T follicular helper cell (primary cell): ENCODE data around the gene PUM1.
"Not testable (repeated sequence)": the region's sequence is repeated elsewhere in the genome, so short reads cannot be mapped to it uniquely, and the experiment has no call there.

Source experiments
- DNase-seq: peaks from one replicate; pipeline ENCODE4 v3.0.0-alpha.2; 2020; ENCODE audit warnings: low read depth
- total RNA-seq, 2 experiments: gene quantifications; one replicate each; lab custom pipeline; 2026; lab: John Stamatoyannopoulos, UW

Gene PUM1
- total RNA-seq: 179 to 221 reads per million in 2 experiments

- peak; percentile 98 for DNase-seq
Measured at GRCh38 chr1:31065310-31066217, at the start of gene PUM1. Gene PUM1, minus strand, starts transcription at chr1:31065717. Its CDS starts 6,151 bp downstream, at chr1:31059566.

GRCh38 chr1:31112266-31112935 is 46.9 kb upstream of the PUM1 start:
- DNase-seq: no peak

- no peak for DNase-seq
Measured at GRCh38 chr1:31111290-31111951, 45.9 kb upstream of the PUM1 start.

GRCh38 chr1:31110846-31111245 is 45.3 kb upstream of the PUM1 start:
- DNase-seq: no peak

- DNase-seq: no peak
Measured at GRCh38 chr1:31108861-31109260, 43.3 kb upstream of the PUM1 start.

GRCh38 chr1:31105646-31106045 is 40.1 kb upstream of the PUM1 start:
- no peak for DNase-seq

GRCh38 chr1:31102501-31102950 is 37.0 kb upstream of the PUM1 start:
- no peak for DNase-seq

- DNase-seq: no peak
Measured at GRCh38 chr1:31101147-31101502, 35.6 kb upstream of the PUM1 start.

GRCh38 chr1:31099293-31100032 is 33.9 kb upstream of the PUM1 start:
- DNase-seq: no peak

- no peak for DNase-seq
Measured at GRCh38 chr1:31095985-31096384, 30.5 kb upstream of the PUM1 start.

- DNase-seq: no peak
Measured at GRCh38 chr1:31095298-31095981, 29.9 kb upstream of the PUM1 start.

- not testable (repeated sequence) for DNase-seq
Measured at GRCh38 chr1:31088081-31088480, 22.6 kb upstream of the PUM1 start.

GRCh38 chr1:31084782-31085569 is 19.5 kb upstream of the PUM1 start:
- no peak for DNase-seq

- no peak for DNase-seq
Measured at GRCh38 chr1:31082385-31082784, 16.9 kb upstream of the PUM1 start.

GRCh38 chr1:31073044-31073443 is 7.5 kb upstream of the PUM1 start:
- DNase-seq: no peak

GRCh38 chr1:31072304-31072746 is 6.8 kb upstream of the PUM1 start:
- DNase-seq: no peak

GRCh38 chr1:31069392-31069791 is 3.9 kb upstream of the PUM1 start:
- no peak for DNase-seq

- peak; percentile 2 for DNase-seq
Measured at GRCh38 chr1:31064718-31065309, 703 bp downstream of the PUM1 start.

- DNase-seq: no peak
Measured at GRCh38 chr1:31064111-31064717, 1.3 kb downstream of the PUM1 start.
